ENCODE results near the gene SPRR4. TPM values are rescaled to one million over a fixed set of nuclear protein-coding genes. Genes with fewer than 3 reads are reported as not detected.

SPRR4 gene
- total and polyA plus RNA-seq, 3 donors from 2014 or later, result 0.81 to 9.5 (median 8.4) TPM

- H3K4me1 ChIP-seq, result no peaks in the 10 kb centered on the region
- H3K9me3 ChIP-seq, result no peaks in the 10 kb centered on the region
- no peaks in the 10 kb centered on the region for H3K36me3 ChIP-seq (ENCODE audit: low read depth, missing control alignments)
- intact Hi-C loops (cut with DNase I; ENCODE audit: low total_unique reads), result no loop called here
- no peak within 1 kb of the TSS for H3K27ac ChIP-seq
- 81 to 94% methylated on average over 4 of the region's 4 CpGs for WGBS, 2 donors
- H3K4me3 ChIP-seq, result no peak within 1 kb of the TSS
- no peaks in the 10 kb centered on the region for H3K27me3 ChIP-seq
- TF ChIP-seq CTCF (IDR thresholded peaks at IDR 0.05) (no peak), POLR2A (IDR thresholded peaks at IDR 0.05) (no peak)
- DNase-seq, result no peak
These were observed 23.7 kb upstream of the SPRR4 start, which contains the start of gene SPRR5 for GRCh38 chr1:152946651-152947256. TSS of gene SPRR5 (plus strand) at chr1:152947206. CDS start at chr1:152948555, 1,349 bp downstream.

DNA sequence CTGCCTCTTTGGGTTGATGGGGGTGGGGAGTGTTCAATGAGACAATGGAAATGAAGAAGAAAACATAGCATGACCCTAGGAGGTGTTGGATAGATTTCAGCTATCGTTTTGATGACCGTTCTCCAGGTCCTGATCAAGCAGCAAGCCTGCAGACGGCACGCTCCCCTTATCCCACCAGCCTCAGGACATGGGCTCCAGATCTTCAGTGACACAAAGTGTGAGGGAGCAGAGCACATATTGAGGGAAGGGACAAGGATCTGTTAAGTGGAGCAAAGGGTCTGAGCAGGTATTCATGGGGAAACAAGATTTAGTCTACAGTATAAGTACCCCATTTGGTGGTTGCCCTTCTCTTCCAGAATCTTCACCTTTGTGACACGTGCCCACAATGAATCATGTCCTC, 18.7 kb upstream of the SPRR4 start:
- H3K9me3 ChIP-seq, result no peaks in the 10 kb centered on the region
- H3K4me3 ChIP-seq, result no peak overlapping the region
- no peaks in the 10 kb centered on the region for H3K36me3 ChIP-seq (ENCODE audit: low read depth, missing control alignments)
- no peak overlapping the region for H3K27ac ChIP-seq
- H3K27me3 ChIP-seq, result no peaks in the 10 kb centered on the region
- H3K4me1 ChIP-seq, result no peaks in the 10 kb centered on the region
- no peak for DNase-seq
- 90 to 92% methylated on average over 5 of the region's 5 CpGs for WGBS, 2 donors
- TF ChIP-seq POLR2A (IDR thresholded peaks at IDR 0.05) (no peak), CTCF (IDR thresholded peaks at IDR 0.05) (no peak)
- intact Hi-C loops (cut with DNase I; ENCODE audit: low total_unique reads), result no loop called here

DNA sequence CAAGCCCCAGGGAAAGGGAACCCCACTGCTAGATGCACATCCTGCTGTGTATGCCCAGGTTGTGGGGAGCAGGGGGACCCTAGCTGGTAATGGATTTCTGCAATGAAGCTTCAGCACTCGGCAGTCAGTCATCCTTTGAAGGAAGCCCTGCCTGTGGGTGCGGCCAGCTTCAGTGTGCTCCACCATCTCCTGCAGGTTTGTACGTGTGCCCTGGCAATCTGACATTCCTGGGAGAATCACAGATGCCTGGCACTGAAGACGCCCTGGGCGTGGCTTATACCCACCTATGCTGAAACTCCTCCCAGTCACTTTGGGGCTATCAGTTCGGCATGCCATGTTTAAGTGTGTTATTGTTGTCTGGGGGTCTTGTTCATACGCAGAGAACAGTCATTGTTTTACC, 16.7 kb upstream of the SPRR4 start:
- H3K9me3 ChIP-seq, result no peaks in the 10 kb centered on the region
- no peak overlapping the region for H3K27ac ChIP-seq
- no peaks in the 10 kb centered on the region for H3K27me3 ChIP-seq
- H3K4me1 ChIP-seq, result no peaks in the 10 kb centered on the region
- DNase-seq, result no peak
- intact Hi-C loops (cut with DNase I; ENCODE audit: low total_unique reads), result no loop called here
- no peaks in the 10 kb centered on the region for H3K36me3 ChIP-seq (ENCODE audit: low read depth, missing control alignments)
- no peak for TF ChIP-seq POLR2A (IDR thresholded peaks at IDR 0.05)
- no peak overlapping the region for H3K4me3 ChIP-seq
- 78 to 80% methylated on average over 5 to 7 of the region's 7 CpGs for WGBS, 2 donors

GRCh38 chr1:152954436-152954835, 16.0 kb upstream of the SPRR4 start:
- Histone ChIP-seq H3K4me1 (no peaks in the 10 kb centered on the region), H3K27ac (no peak overlapping the region), H3K27me3 (no peaks in the 10 kb centered on the region), H3K9me3 (no peaks in the 10 kb centered on the region), H3K36me3 (ENCODE audit: low read depth, missing control alignments) (no peaks in the 10 kb centered on the region), H3K4me3 (no peak overlapping the region)
- TF ChIP-seq CTCF (IDR thresholded peaks at IDR 0.05) (no peak), POLR2A (IDR thresholded peaks at IDR 0.05) (no peak)
- 92 to 98% methylated on average over 6 of the region's 6 CpGs for WGBS, 2 donors
- DNase-seq, result no peak
- intact Hi-C loops (cut with DNase I; ENCODE audit: low total_unique reads), result no loop called here

- Histone ChIP-seq H3K4me3 (no peak overlapping the region), H3K27me3 (no peaks in the 10 kb centered on the region), H3K27ac (no peak overlapping the region), H3K36me3 (ENCODE audit: low read depth, missing control alignments) (no peaks in the 10 kb centered on the region), H3K9me3 (no peaks in the 10 kb centered on the region), H3K4me1 (no peaks in the 10 kb centered on the region)
- WGBS, 2 donors, result 88 to 97% methylated on average over 3 of the region's 3 CpGs
- TF ChIP-seq CTCF (IDR thresholded peaks at IDR 0.05) (no peak), POLR2A (IDR thresholded peaks at IDR 0.05) (no peak)
- no peak for DNase-seq
- intact Hi-C loops (cut with DNase I; ENCODE audit: low total_unique reads), result no loop called here
These were observed 12.9 kb upstream of the SPRR4 start for GRCh38 chr1:152957561-152957960.

All from testis (tissue), 3 donors.